Keratinocyte (primary cell): ENCODE measurements around the gene ZNF425.

Source experiments
- CTCF ChIP-seq, 3 experiments: IDR thresholded peaks in 1 of 3; conservative IDR thresholded peaks in 1 of 3; optimal IDR thresholded peaks in 1 of 3; 2 replicates in 2 of 3; 3 replicates in 1 of 3; pipeline versions ENCODE3 to v1.5.1; 2011; ENCODE audit warnings: low read length in 3 of 3, mild to moderate bottlenecking in 3 of 3, moderate library complexity in 2 of 3, control low read depth in 1 of 3, inconsistent platforms in 1 of 3; ENCODE audit not compliant: insufficient read depth in 2 of 3; ENCODE audit errors: extremely low read depth in 1 of 3
- EZH2 ChIP-seq: IDR thresholded peaks from one replicate; pipeline ENCODE4 v1.6.1; 2012; ENCODE audit warnings: inconsistent platforms, mild to moderate bottlenecking, low read length, moderate library complexity

GRCh38 chr7:149060156-149060555 is 66.0 kb downstream of the ZNF425 start:
- TF ChIP-seq CTCF (optimal IDR thresholded peaks at IDR 0.05 in 1 of 3, IDR thresholded peaks at IDR 0.05 in 1 of 3, conservative IDR thresholded peaks at IDR 0.05 in 1 of 3; ENCODE audit: extremely low read depth in 1 of 3, insufficient read depth in 2 of 3, low read length in 3 of 3) (no peak), EZH2 (no peak)
